ENCODE data around the gene ZBTB11.
A peak's percentile ranks its signal among the peaks of the same experiment; 100 is the strongest.
"Not testable (repeated sequence)": the region's sequence is repeated elsewhere in the genome, so short reads cannot be mapped to it uniquely, and the experiment has no call there.

ZBTB11 gene

GRCh38 chr3:101676765-101677435 is at the start of gene ZBTB11:
ZBTB11 (minus strand) TSS chr3:101677132; CDS start chr3:101676914, 218 bp downstream.
- peak; percentile 100 for DNase-seq

GRCh38 chr3:101725890-101726275 is 49.0 kb upstream of the ZBTB11 start:
- no peak for DNase-seq

DNA sequence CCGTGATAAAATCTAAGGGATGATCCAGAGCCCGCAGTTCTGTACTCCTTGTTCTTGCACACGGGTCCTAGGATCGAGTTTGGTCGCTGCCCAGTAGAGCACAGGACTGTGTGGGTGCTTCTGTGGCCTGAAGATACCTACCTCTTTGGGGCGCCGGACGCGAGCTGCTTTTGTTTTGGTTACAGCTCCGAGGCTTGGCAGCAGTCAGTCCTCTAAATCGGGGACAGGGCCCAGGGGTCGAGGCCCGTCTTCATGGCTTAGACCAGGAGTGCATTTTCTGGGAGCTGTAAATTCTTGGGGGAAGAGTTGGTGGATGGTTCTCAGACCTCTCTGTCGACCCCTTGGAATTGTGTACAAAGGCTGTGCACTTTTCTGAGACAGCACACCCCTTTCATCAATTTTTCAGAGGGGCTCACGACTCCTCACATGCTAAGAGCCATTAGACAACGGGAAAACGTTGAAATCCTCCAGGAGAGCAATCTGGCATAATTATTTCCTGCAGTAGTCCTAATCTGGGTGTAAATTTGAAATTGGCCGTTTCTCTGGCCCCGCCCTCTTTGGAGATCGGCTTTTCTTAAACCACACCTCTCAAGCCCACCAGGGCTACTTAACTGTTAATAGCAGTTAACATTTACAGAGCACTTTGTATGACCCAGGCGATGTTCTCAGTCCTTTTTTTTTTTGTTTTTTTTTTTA is 48.4 kb upstream of the ZBTB11 start:
- DNase-seq = peak; percentile 23

GRCh38 chr3:101724329-101725193 is 47.6 kb upstream of the ZBTB11 start, which contains the start of gene CEP97:
CEP97 (plus strand) TSS chr3:101724614; CDS start chr3:101724677, 63 bp downstream.
- peak; percentile 83 for DNase-seq

- no peak for DNase-seq
Measured at GRCh38 chr3:101722394-101723173, 45.7 kb upstream of the ZBTB11 start.

DNA sequence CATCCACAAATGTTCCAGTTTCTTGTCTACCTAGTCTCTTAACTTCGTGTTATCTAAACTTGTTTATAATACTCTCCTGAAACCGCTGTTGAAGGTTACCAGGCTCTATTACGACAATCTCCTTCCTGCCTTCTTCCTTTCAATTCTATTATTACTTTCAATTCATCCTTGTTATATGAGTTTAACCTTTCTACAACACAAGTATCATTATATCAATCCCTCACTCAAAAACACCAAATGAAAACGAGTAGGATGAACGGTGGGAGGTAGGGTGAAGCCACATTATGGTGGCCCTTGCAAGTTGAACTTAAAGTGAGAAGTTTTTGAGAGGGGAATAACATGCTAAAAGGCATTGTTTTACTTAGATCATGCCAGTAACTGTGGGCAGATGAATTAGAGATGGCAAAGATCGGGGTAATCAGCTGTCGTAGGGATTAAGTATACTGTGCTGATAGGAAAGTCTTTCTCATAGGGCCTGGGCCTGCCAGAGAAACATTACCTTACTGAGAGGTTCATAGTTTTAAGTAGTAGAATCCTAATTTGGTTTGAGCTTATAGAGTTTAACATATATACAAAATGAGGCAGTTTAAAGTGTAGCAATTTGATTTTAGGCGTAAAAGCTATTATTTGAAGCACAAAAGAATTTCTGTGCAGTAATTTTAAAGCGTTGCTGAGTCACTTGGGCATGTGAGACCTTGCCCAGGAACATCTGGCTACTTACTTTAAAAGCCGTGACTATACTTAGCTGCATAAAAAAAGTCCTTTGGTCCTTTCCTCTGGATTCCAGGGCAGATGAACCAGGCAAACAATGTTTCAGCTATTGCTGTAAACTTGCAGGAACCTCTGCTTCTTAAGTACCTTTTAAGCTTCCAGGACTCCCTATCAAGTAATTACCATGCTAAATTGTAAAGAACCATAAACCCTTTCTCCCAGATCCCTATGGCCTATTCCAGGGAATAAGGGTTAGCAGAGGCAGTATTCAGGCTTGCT is 44.2 kb upstream of the ZBTB11 start:
- no peak for DNase-seq

GRCh38 chr3:101719604-101720185 is 42.8 kb upstream of the ZBTB11 start:
- DNase-seq = no peak

GRCh38 chr3:101718455-101718854 is 41.5 kb upstream of the ZBTB11 start:
- DNase-seq = no peak

DNA sequence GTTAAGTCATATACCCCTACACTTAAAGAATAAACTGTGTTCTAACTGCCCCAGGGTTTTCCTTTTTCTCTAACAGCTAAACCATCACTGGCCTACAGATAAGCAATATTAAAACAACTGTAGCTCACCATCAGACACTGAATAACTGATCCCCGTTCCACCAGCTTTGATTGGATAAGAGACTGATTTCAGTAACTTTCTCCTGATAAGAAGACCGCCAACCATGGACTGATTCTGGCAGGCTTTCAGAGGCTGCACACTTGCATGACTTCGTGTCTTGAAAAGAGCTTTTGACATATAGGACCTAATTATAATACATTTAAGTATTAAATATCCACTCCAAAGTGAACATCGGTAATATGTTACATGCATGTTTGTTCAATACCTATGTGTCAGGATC is 32.2 kb upstream of the ZBTB11 start:
- DNase-seq = no peak

GRCh38 chr3:101704639-101705038 is 27.7 kb upstream of the ZBTB11 start:
- not testable (repeated sequence) for DNase-seq

- DNase-seq = no peak
Measured at GRCh38 chr3:101703169-101703568, 26.2 kb upstream of the ZBTB11 start.

DNA sequence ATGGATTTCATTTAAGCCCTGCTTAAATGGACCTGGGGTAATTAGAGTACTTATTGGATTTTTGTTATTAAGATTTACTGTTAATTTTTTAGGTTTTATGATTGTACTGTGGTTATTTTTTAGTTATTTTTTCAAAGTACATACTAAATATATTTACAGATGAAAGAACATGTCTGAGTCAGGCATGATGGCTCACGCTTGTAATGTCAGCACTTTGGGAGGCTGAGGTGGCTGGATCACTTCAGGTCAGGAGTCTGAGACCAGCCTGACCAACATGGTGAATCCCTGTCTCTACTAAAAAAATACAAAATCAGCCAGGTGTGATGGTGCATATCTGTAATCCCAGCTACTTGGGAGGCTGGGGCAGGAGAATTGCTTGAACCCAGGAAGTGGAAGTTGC is 25.8 kb upstream of the ZBTB11 start:
- DNase-seq = no peak

GRCh38 chr3:101701696-101702634 is 25.0 kb upstream of the ZBTB11 start:
- no peak for DNase-seq

DNA sequence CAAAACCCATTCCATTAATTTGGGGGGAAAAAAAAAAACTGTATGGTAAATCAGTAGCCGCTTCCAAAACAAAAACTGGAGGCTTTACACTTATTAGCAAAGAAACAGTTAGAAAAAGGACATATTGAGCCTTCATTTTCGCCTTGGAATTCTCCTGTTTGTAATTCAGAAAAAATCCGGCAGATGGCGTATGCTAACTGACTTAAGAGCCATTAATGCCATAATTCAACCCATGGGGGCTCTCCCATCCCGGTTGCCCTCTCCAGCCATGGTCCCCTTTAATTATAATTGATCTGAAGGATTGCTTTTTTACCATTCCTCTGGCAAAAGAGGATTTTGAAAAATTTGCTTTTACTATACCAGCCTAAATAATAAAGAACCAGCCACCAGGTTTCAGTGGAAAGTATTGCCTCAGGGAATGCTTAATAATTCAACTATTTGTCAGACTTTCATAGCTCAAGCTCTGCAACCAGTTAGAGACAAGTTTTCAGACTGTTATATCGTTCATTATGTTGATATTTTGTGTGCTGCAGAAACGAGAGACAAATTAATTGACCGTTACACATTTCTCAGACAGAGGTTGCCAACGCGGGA is 18.9 kb upstream of the ZBTB11 start:
- no peak for DNase-seq

DNA sequence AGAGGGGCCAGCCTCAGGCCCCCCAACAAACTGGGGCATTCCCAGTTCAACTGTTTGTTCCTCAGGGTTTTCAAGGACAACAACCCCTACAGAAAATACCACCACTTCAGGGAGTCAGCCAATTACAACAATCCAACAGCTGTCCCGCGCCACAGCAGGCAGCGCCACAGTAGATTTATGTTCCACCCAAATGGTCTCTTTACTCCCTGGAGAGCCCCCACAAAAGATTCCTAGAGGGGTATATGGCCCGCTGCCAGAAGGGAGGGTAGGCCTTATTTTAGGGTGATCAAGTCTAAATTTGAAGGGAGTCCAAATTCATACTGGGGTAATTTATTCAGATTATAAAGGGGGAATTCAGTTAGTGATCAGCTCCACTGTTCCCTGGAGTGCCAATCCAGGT is 17.9 kb upstream of the ZBTB11 start:
- DNase-seq = not testable (repeated sequence)

- not testable (repeated sequence) for DNase-seq
Measured at GRCh38 chr3:101693540-101693939, 16.6 kb upstream of the ZBTB11 start.

GRCh38 chr3:101691685-101692671 is 15.0 kb upstream of the ZBTB11 start:
- DNase-seq = not testable (repeated sequence)

GRCh38 chr3:101690972-101691371 is 14.0 kb upstream of the ZBTB11 start:
- DNase-seq = no peak
